Calu3 (cell line): ENCODE data around the gene PSD. TPM values are rescaled to one million over a fixed set of nuclear protein-coding genes. Genes with fewer than 3 reads are reported as not detected.

Experiments used
- BruUV-seq: library from RNA; stranded (reverse); fragments of 400-500 nt; replicated peaks from 2 replicates; lab custom pipeline; 2021; lab: Mats Ljungman, UMichigan
- CTCF ChIA-PET: fragments of 300-600 bp; sonication (Branson Sonifier 250); formaldehyde crosslinking; loops from one replicate; lab custom pipeline; 2022; ENCODE audit warnings: antibody characterized with exemption; lab: Charles Lee
- DNase-seq: peaks from one replicate; pipeline ENCODE4 v3.0.0; 2022
- H3K27ac Mint-ChIP-seq: one replicate; pipeline ENCODE4 v1.8.0; 2022; ENCODE audit warnings: mixed read lengths; ENCODE audit not compliant: unreplicated experiment
- H3K27me3 Mint-ChIP-seq: one replicate; pipeline ENCODE4 v1.8.0; 2022; ENCODE audit warnings: mixed read lengths; ENCODE audit not compliant: unreplicated experiment
- H3K36me3 Mint-ChIP-seq: one replicate; pipeline ENCODE4 v1.8.0; 2022; ENCODE audit warnings: mild to moderate bottlenecking, moderate library complexity, mixed read lengths; ENCODE audit not compliant: insufficient read depth, unreplicated experiment
- H3K4me1 Mint-ChIP-seq: one replicate; pipeline ENCODE4 v1.8.0; 2022; ENCODE audit warnings: mild to moderate bottlenecking, low read depth, mixed read lengths; ENCODE audit not compliant: unreplicated experiment
- H3K4me3 Mint-ChIP-seq: one replicate; pipeline ENCODE4 v1.8.0; 2022; ENCODE audit warnings: mild to moderate bottlenecking, low read depth, moderate library complexity, mixed read lengths; ENCODE audit not compliant: unreplicated experiment
- H3K9me3 Mint-ChIP-seq: one replicate; pipeline ENCODE4 v1.8.0; 2022; ENCODE audit warnings: low read depth, mixed read lengths; ENCODE audit not compliant: unreplicated experiment
- CTCF ChIP-seq: fragments of 200-600 bp; IDR thresholded peaks from one replicate; pipeline ENCODE4 v1.8.0; 2022; ENCODE audit warnings: antibody characterized with exemption; ENCODE audit not compliant: unreplicated experiment
- intact Hi-C: fragments of 100-400 bp; cut with micrococcal nuclease; formaldehyde crosslinking; loops from one replicate; pipeline ENCODE4 v1.10.0; 2022; ENCODE audit not compliant: unreplicated experiment
- total RNA-seq: library from RNA; stranded (reverse); gene quantifications from 2 replicates; pipeline ENCODE4 v1.2.3, GENCODE V29; 2022

The PSD gene
- total RNA-seq, 1 experiment from 2014 or later, result 0.35 TPM

GRCh38 chr10:102453502-102453901 lies 34.9 kb upstream of the PSD start:
- no peak for TF ChIP-seq CTCF
- Mint-ChIP-seq H3K27ac (no peak overlapping the region), H3K9me3 (no peaks in the 10 kb centered on the region), H3K4me1 (no peaks in the 10 kb centered on the region), H3K36me3 (peaks cover 35% of the 10 kb centered on the region), H3K27me3 (no peaks in the 10 kb centered on the region), H3K4me3 (no peak overlapping the region)
- BruUV-seq, result no TSS peak
- DNase-seq, result no peak
- intact Hi-C loops, result no loop called here
- CTCF ChIA-PET, result no interaction called here

DNA sequence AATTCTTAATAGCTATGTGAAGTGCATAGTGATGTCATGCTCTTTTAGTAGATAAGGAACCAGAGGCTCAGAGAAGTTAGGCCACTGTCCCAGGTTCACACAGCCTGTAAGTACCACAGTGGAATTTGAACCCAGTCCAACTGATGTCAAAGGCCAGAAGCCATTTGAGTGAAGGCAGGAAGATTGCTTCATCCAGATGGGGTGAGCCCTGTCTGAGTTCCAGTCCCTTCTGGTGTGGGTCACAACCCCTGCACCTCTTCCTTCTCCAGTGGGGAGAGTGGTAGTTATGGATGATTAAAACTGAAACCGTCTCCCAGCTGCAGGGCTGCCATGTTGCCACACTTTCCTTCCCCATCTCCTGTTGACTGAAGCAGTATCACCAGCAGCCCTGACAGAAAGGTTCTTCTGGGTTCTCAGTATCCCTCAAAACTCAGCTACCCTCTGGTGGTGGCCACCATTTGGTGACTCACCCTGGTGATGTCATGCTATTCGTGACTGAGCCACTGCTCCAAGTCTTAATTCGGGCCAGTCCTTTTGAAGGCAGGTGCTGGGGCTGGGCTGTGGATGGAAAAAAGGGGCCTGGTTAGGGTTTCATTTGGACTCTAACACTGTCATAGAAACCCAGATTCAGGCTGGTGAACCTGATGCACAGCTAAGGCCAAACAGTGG lies 34.2 kb upstream of the PSD start:
- no peak for TF ChIP-seq CTCF
- CTCF ChIA-PET, result no interaction called here
- no peaks in the 10 kb centered on the region for H3K9me3 Mint-ChIP-seq
- intact Hi-C loops, result no loop called here
- H3K27me3 Mint-ChIP-seq, result no peaks in the 10 kb centered on the region
- H3K36me3 Mint-ChIP-seq, result peaks cover 31% of the 10 kb centered on the region
- DNase-seq, result no peak
- H3K27ac Mint-ChIP-seq, result no peak overlapping the region
- no peak overlapping the region for H3K4me3 Mint-ChIP-seq
- BruUV-seq, result no TSS peak
- no peaks in the 10 kb centered on the region for H3K4me1 Mint-ChIP-seq

DNA sequence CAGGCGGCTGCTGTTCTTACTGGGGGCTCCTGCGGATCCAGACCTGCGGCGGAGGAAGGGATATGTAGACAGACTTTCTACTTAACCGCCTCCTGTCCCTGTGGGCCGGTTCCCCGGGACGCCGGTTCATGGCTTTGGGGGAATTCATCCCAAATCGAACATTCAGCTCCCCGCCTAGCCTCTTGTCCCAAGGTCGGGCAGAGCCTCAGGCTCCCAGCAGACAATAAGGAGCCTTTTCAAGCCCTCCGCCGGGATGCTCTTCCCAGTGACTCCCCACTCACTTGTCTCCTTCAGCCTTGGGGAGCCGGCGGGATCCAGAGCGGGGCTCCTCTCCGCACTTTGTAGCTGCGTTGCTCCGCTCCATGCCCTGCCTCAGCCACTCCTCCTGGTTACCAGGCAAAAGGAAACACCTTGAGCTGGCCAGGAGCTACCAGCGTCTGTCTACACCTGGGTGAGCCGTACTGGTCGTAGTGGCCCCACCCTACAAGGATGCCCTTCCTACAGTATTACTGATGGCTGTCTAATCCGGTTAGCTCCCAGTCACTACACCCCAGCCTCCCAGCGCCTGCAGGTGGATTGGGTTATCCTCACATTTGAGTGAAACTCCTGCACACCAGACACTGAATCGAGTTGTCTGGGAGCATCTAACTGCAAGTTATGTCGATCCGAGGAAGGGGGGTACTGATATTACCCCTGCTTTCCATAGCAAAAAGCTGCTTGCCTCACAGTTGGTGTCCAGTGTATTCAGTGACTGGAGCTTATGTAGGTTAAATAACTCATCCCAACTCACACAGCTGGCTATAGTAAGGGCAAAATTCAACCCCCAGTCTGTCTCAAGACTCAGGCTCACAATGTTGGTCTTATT lies 32.8 kb upstream of the PSD start, which contains the start of gene C10orf95:
C10orf95 (minus strand) TSS at position 439 of the 865 bp plus-strand sequence. CDS start 450 bp downstream, outside the sequence.
- no peaks in the 10 kb centered on the region for H3K4me1 Mint-ChIP-seq
- TF ChIP-seq CTCF, result no peak
- no peaks in the 10 kb centered on the region for H3K9me3 Mint-ChIP-seq
- H3K36me3 Mint-ChIP-seq, result peaks cover 31% of the 10 kb centered on the region
- H3K4me3 Mint-ChIP-seq, result peak within 1 kb of the TSS; percentile 78
- intact Hi-C loops, result no loop called here
- H3K27me3 Mint-ChIP-seq, result no peaks in the 10 kb centered on the region
- CTCF ChIA-PET, result interaction anchor here (0.7 to 1.4 kb wide), 3 partner anchors 11 to 104 kb away, joined by 3 read pairs; partner anchors contain the start of gene CUEDC2
- peak within 1 kb of the TSS; percentile 42 for H3K27ac Mint-ChIP-seq
- no TSS peak for BruUV-seq
- DNase-seq, result no peak

DNA sequence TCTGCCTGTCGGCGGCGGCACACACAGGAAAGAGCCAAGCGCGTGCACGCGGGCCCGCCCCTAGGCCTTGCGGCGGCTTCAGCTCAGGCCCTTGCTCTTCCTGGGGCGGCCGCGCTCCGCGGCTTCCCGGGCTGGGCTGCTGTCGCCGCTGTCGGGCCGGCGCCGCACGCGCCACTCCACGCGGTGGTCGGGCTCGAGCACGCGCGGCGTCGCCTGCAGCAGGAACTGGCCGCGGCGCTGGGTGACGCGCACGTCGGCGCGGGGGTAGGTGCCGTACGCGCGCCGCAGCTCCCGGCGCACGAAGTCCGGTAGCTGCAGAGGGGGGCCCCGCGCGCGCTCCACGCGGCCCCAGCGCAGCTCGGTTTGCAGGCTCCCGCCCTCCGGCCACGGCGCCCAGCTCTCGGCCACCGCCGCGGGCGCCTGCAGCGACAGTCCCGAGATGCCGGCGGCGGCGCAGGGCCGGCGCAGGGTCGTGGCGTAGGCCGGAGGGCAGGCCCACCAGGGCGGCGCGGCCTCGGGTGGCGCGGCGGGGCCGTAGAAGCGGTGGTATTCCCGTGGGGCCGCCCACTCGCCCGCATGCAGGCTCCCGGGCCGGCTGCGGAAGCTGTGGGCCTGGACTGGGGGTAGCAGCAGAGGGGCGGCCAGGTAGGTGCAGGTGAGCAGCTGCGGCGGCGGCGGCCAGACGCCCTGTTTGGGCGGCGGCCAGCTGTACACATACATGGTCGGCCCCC lies 32.0 kb upstream of the PSD start:
- no peaks in the 10 kb centered on the region for H3K4me1 Mint-ChIP-seq
- no peak for TF ChIP-seq CTCF
- DNase-seq, result peak; percentile 84
- peak overlapping the region; percentile 60 for H3K27ac Mint-ChIP-seq
- no peaks in the 10 kb centered on the region for H3K9me3 Mint-ChIP-seq
- CTCF ChIA-PET, result interaction anchor here (0.7 to 1.6 kb wide), 4 partner anchors 12 to 103 kb away, joined by 3 to 5 read pairs (median 3); partner anchors contain the start of genes CUEDC2 and FBXL15
- H3K27me3 Mint-ChIP-seq, result no peaks in the 10 kb centered on the region
- peaks cover 31% of the 10 kb centered on the region for H3K36me3 Mint-ChIP-seq
- intact Hi-C loops, result no loop called here
- no TSS peak for BruUV-seq
- peak overlapping the region; percentile 78 for H3K4me3 Mint-ChIP-seq
